Skeletal muscle tissue (tissue), 4 donors: Measurements from ENCODE around the gene THRSP. TPM values are rescaled to one million over a fixed set of nuclear protein-coding genes. Genes with fewer than 3 reads are reported as not detected.
"Not testable (repeated sequence)": the region's sequence is repeated elsewhere in the genome, so short reads cannot be mapped to it uniquely, and the experiment has no call there.

Experiments used
- H3K27ac ChIP-seq: one replicate; pipeline ENCODE4 v1.7.0; 2013; ENCODE audit warnings: mild to moderate bottlenecking, low read depth, low read length, inconsistent platforms
- H3K27me3 ChIP-seq, 3 donors: one replicate each; pipeline ENCODE4 v1.7.0; 2013; ENCODE audit warnings: low read length in 3 of 3; ENCODE audit not compliant: control insufficient read depth in 3 of 3, insufficient read depth in 3 of 3
- H3K36me3 ChIP-seq, 3 donors: one replicate each; pipeline ENCODE4 v1.7.0; 2013; ENCODE audit warnings: low read length in 3 of 3; ENCODE audit not compliant: control insufficient read depth in 3 of 3, insufficient read depth in 3 of 3
- H3K4me1 ChIP-seq, 3 donors: one replicate each; pipeline ENCODE4 v1.7.0; 2013; ENCODE audit warnings: low read length in 3 of 3, mild to moderate bottlenecking in 3 of 3; ENCODE audit not compliant: control insufficient read depth in 3 of 3, insufficient read depth in 3 of 3
- H3K4me3 ChIP-seq, 3 donors: one replicate each; pipeline ENCODE4 v1.7.0; 2013; ENCODE audit warnings: low read length in 3 of 3
- H3K9ac ChIP-seq, 3 donors: one replicate each; pipeline ENCODE4 v1.7.0; 2013; ENCODE audit warnings: low read length in 3 of 3, mild to moderate bottlenecking in 3 of 3, moderate library complexity in 2 of 3, low read depth in 1 of 3
- H3K9me3 ChIP-seq, 3 donors: one replicate each; pipeline ENCODE4 v1.7.0; 2013; ENCODE audit warnings: low read length in 3 of 3; ENCODE audit not compliant: control insufficient read depth in 3 of 3
- total RNA-seq: library from RNA; depleted of rRNA; stranded (reverse); fragments of >200 nt; gene quantifications from one replicate; pipeline ENCODE4 v1.2.3, GENCODE V29; 2014
- donor health status: Osteomylitis.

The THRSP gene, protein sequence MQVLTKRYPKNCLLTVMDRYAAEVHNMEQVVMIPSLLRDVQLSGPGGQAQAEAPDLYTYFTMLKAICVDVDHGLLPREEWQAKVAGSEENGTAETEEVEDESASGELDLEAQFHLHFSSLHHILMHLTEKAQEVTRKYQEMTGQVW
- total RNA-seq = 26.1 TPM

DNA sequence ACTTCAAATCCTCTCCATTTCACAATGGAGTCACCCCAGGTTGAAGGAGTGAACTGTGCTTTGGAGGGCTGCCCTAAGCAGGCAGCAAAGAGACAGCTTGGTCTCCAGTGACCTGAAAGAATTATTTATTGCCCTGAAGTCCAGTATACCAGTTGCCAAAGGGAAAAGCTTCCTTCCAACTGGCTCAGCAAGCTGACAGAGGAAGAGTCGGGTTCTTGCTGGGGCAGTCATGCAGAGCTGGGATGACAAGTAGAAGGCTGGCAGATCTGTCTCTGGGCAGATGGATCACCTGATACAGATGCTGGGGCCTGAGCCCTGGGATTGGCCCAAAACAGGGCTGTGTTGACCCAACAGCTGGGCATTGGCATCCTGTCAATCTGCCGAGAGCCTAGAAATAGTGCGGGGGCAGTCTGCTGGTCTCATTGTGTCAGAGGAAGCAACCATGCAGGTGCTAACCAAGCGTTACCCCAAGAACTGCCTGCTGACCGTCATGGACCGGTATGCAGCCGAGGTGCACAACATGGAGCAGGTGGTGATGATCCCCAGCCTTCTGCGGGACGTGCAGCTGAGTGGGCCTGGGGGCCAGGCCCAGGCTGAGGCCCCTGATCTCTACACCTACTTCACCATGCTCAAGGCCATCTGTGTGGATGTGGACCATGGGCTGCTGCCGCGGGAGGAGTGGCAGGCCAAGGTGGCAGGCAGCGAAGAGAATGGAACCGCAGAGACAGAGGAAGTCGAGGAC is at the start of gene THRSP:
TSS of gene THRSP (plus strand) at position 422 of the 742 bp plus-strand sequence. CDS start at position 443, 21 bp downstream.
- no peaks in the 10 kb centered on the region for H3K27me3 ChIP-seq
- H3K27ac ChIP-seq = peak within 1 kb of the TSS; percentile 67
- H3K4me3 ChIP-seq = peak within 1 kb of the TSS; percentile 57 to 77 (median 60)
- H3K9ac ChIP-seq = peak within 1 kb of the TSS in 2 of 3 donors; percentile 71 to 79
- peaks cover 33 to 56% (median 37%) of the 10 kb centered on the region in 3 donors for H3K4me1 ChIP-seq
- peaks cover 3 to 8% (median 7%) of the 10 kb centered on the region in 3 donors for H3K36me3 ChIP-seq
- no peaks in the 10 kb centered on the region for H3K9me3 ChIP-seq

DNA sequence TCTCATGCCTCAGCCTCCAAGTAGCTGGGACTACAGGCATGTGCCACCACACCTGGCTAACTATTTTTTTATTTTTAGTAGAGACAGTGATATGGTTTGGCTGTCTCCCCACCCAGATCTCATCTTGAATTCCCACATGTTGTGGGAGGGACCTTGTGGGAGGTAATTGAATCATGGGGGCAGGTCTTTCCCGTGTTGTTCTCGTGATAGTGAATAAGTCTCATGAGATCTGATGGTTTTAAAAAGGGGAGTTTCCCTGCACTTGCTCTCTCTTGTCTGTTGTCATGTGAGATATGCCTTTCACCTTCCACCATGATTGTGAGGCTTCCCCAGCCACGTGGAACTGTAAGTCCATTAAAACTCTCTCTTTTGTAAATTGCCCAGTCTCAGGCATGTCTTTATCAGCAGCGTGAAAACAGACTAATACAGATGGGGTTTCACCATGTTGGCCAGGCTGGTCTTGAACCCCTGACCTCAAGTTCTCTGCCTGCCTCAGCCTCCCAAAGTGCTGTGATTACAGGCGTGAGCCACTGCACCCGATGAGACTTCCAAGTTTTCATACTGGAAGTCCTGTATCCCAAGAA is 48.6 kb upstream of the THRSP start:
- not testable (repeated sequence) for H3K36me3 ChIP-seq, H3K27me3 ChIP-seq, H3K9me3 ChIP-seq, H3K4me3 ChIP-seq, H3K9ac ChIP-seq, H3K4me1 ChIP-seq, H3K27ac ChIP-seq

DNA sequence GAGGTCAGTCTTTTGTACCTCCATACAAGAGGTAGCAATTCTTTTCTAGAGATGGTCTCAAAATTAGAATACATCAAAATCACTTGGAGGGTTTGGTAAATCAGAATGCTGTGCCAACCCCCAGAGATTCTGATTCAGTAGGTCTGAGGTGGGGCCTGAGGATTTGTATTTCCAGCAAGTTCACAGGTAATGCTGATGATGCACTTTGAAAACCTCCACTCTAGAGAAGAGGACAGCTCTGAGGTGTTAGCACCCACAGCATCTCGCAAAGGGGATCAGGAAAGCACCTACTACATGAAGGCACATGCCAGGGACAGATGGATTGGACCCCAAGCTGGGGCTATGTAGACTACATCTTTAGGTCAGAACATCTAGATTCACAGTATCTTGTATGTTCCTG is 47.8 kb upstream of the THRSP start:
- H3K36me3 ChIP-seq = no peaks in the 10 kb centered on the region
- H3K4me3 ChIP-seq = no peak overlapping the region
- H3K27me3 ChIP-seq = no peaks in the 10 kb centered on the region
- H3K9me3 ChIP-seq = no peaks in the 10 kb centered on the region
- H3K27ac ChIP-seq = no peak overlapping the region
- no peak overlapping the region for H3K9ac ChIP-seq
- no peaks in the 10 kb centered on the region for H3K4me1 ChIP-seq

GRCh38 chr11:78019808-78020207 is 43.9 kb upstream of the THRSP start:
- peaks cover 0 to 2% (median 0%) of the 10 kb centered on the region in 3 donors for H3K4me1 ChIP-seq
- no peak overlapping the region for H3K4me3 ChIP-seq
- H3K27ac ChIP-seq = no peak overlapping the region
- no peak overlapping the region for H3K9ac ChIP-seq
- peaks cover 0 to 8% (median 4%) of the 10 kb centered on the region in 3 donors for H3K27me3 ChIP-seq
- no peaks in the 10 kb centered on the region for H3K9me3 ChIP-seq
- no peaks in the 10 kb centered on the region for H3K36me3 ChIP-seq

GRCh38 chr11:78020246-78020645 is 43.4 kb upstream of the THRSP start:
- peaks cover 0 to 2% (median 0%) of the 10 kb centered on the region in 3 donors for H3K4me1 ChIP-seq
- no peak overlapping the region for H3K27ac ChIP-seq
- no peak overlapping the region for H3K9ac ChIP-seq
- no peaks in the 10 kb centered on the region for H3K9me3 ChIP-seq
- H3K27me3 ChIP-seq = peaks cover 0 to 8% (median 4%) of the 10 kb centered on the region in 3 donors
- no peaks in the 10 kb centered on the region for H3K36me3 ChIP-seq
- H3K4me3 ChIP-seq = no peak overlapping the region

DNA sequence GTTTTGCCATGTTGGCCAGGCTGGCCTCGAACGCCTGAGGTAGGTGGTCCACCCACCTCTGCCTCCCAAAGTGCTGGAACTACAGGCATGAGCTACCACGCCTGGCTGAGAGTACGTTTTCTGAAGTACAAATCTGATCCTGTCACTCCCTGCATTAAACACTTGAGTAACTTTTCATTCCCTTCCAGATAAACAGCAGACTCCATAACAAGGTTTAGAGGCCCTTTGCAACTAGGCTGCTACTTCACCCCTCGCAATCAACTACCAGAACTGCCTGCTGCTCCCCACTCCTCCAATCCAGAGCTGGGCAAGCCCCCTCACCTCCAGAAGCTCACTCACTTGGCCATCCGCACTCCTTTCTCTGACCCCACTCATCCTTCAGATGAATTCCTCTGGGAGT is 42.0 kb upstream of the THRSP start:
- no peak overlapping the region for H3K4me3 ChIP-seq
- no peak overlapping the region for H3K27ac ChIP-seq
- H3K9me3 ChIP-seq = no peaks in the 10 kb centered on the region
- peaks cover 0 to 8% (median 4%) of the 10 kb centered on the region in 3 donors for H3K27me3 ChIP-seq
- H3K9ac ChIP-seq = no peak overlapping the region
- H3K4me1 ChIP-seq = peaks cover 0 to 2% (median 0%) of the 10 kb centered on the region in 3 donors
- no peaks in the 10 kb centered on the region for H3K36me3 ChIP-seq

DNA sequence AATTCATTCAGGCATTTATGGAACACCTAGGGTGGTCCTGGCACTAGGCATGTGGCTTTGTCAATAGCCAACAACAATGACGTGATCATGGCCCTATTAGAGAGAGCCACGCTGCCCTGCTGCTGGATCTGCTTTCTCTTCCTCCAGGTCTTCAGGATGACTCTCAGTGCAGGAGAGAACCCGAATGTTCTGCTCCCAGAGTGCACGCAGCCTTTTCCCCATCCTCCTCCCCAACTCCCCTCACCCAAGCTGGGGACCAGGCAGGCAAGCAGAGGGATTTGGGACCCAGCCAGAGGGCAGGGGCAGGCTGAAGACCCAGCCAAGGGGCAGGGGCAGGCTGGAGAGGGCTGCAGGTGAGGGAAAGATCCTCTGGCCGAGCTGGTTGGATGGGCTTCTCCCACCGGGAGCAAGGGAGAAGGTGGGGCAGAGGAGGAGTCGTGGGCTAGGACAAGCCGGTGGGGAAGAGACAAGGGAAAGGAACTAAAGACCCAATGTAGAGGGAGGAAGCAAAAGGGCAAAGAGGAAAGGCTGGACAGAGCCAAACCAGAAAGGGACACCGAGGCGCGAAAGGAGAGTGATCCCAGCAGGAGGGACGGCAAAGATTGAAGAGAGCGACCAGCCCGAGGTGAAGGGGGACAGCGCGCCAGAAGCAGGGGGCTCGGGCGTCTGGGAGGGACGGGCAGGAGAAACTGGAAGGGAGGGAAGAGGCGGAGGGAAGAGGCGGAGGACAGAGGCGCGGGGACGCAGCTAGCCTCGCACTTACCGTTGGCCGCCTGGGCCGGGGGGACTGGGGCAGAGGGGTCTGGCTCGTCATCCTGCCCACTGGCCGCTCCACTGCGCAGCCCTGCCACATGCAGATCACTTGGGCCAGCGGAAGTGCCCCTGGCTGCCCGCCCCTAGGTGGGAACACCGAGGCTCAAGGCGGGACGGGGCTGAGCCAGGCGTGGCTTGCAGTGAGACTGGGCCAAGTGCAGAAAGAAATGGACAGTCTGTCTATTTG is 41.0 kb upstream of the THRSP start, which contains the start of gene KCTD14:
TSS of gene KCTD14 (minus strand) at position 880 of the 1,000 bp plus-strand sequence. CDS start at position 853, 27 bp downstream.
- H3K9ac ChIP-seq = peak within 1 kb of the TSS in 2 of 3 donors; percentile 57 to 69
- H3K27ac ChIP-seq = no peak within 1 kb of the TSS

DNA sequence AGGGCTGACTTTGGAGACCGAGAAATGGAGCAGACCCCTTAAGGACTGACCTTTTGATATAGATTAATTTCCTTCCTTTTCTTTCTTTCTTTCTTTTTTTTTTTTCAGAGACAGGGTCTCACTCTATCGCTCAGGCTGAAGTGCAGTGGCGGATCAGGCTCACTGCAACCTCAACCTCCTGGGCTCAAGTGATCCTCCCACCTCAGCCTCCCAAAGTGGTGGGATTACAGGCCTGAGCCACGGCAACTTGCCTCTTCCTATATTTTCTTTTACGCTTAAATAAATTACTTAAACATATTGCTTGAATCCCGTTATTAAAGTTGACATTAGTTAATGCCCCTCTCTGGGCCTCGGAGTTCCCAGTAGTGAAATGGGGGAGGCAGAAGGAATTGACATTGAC is 40.2 kb upstream of the THRSP start:
- no peaks in the 10 kb centered on the region for H3K36me3 ChIP-seq
- peak overlapping the region in 2 of 3 donors; percentile 57 to 69 for H3K9ac ChIP-seq
- peaks cover 0 to 8% (median 4%) of the 10 kb centered on the region in 3 donors for H3K27me3 ChIP-seq
- H3K4me1 ChIP-seq = peaks cover 0 to 2% (median 0%) of the 10 kb centered on the region in 3 donors
- no peak overlapping the region for H3K27ac ChIP-seq
- peak overlapping the region in 2 of 3 donors; percentile 51 to 52 for H3K4me3 ChIP-seq
- H3K9me3 ChIP-seq = no peaks in the 10 kb centered on the region

More for the DNA sequence above, 41.0 kb upstream of the THRSP start, which contains the start of gene KCTD14:
- H3K27me3 ChIP-seq = peaks cover 0 to 8% (median 4%) of the 10 kb centered on the region in 3 donors
- H3K4me1 ChIP-seq = peaks cover 0 to 2% (median 0%) of the 10 kb centered on the region in 3 donors
- peak within 1 kb of the TSS; percentile 51 to 64 (median 52) for H3K4me3 ChIP-seq
- H3K9me3 ChIP-seq = no peaks in the 10 kb centered on the region
- H3K36me3 ChIP-seq = no peaks in the 10 kb centered on the region

DNA sequence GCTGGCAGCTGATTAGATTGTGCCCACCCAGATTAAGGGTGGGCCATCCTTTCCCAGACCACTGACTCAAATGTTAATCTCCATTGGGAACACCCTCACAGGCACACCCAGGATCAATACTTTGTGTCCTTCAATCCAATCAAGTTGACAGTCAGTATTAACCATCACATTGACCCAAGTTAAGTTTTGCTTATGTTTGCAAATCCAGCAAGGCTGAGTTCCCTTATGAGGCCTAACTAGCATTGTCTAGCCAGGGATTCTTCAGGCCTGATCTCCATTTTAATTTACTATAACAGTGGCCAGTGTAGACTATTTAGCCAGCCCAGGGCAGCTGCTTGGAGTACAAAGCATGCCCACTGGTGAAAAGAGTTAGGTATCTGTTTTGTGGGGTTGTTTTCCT is 38.3 kb upstream of the THRSP start:
- no peak overlapping the region for H3K4me3 ChIP-seq
- H3K27ac ChIP-seq = no peak overlapping the region
- no peaks in the 10 kb centered on the region for H3K9me3 ChIP-seq
- H3K36me3 ChIP-seq = no peaks in the 10 kb centered on the region
- no peak overlapping the region for H3K9ac ChIP-seq
- H3K27me3 ChIP-seq = peaks cover 0 to 8% (median 4%) of the 10 kb centered on the region in 3 donors
- H3K4me1 ChIP-seq = peaks cover 2 to 3% (median 2%) of the 10 kb centered on the region in 3 donors
